KMS-11 (cell line): Measurements from ENCODE around the gene RAB15.

ENCODE experiments used
- H2AFZ ChIP-seq: fragments of 200-600 bp; sonication (generic); 2 replicates; pipeline ENCODE4 v1.6.1; 2016; ENCODE audit warnings: antibody characterized with exemption, mixed run types, low read depth
- H3K27ac ChIP-seq: fragments of 200-600 bp; sonication (generic); 2 replicates; pipeline ENCODE4 v1.6.1; 2016; ENCODE audit warnings: mild to moderate bottlenecking, mixed run types
- H3K27me3 ChIP-seq: fragments of 200-600 bp; sonication (generic); 2 replicates; pipeline ENCODE4 v1.6.1; 2017; ENCODE audit warnings: mild to moderate bottlenecking, low read depth, mixed run types, moderate library complexity; ENCODE audit not compliant: insufficient read depth
- H3K36me3 ChIP-seq: fragments of 200-600 bp; sonication (generic); 2 replicates; pipeline ENCODE4 v1.6.1; 2017; ENCODE audit warnings: mild to moderate bottlenecking, mixed run types; ENCODE audit not compliant: insufficient read depth
- H3K4me1 ChIP-seq: fragments of 200-600 bp; sonication (generic); 2 replicates; pipeline ENCODE4 v1.6.1; 2016; ENCODE audit warnings: mild to moderate bottlenecking, low read depth, mixed run types; ENCODE audit not compliant: poor library complexity, severe bottlenecking
- H3K4me2 ChIP-seq: fragments of 200-600 bp; sonication (generic); 2 replicates; pipeline ENCODE4 v1.7.0; 2016; ENCODE audit warnings: mild to moderate bottlenecking, mixed run types
- H3K4me3 ChIP-seq: fragments of 200-600 bp; sonication (generic); IDR thresholded peaks from 2 replicates; pipeline ENCODE4 v1.6.1; 2017; ENCODE audit warnings: low read depth, low read length, mixed read lengths; ENCODE audit not compliant: insufficient read depth
- H3K79me2 ChIP-seq: fragments of 200-600 bp; sonication (generic); 2 replicates; pipeline ENCODE4 v1.6.1; 2016; ENCODE audit warnings: low read depth, mixed run types; ENCODE audit not compliant: insufficient read depth
- H3K9ac ChIP-seq: fragments of 200-600 bp; sonication (generic); 2 replicates; pipeline ENCODE4 v1.6.1; 2016; ENCODE audit warnings: mild to moderate bottlenecking, mixed run types
- H4K20me1 ChIP-seq: fragments of 200-600 bp; sonication (generic); 2 replicates; pipeline ENCODE4 v1.6.1; 2016; ENCODE audit warnings: mild to moderate bottlenecking, mixed run types; ENCODE audit not compliant: insufficient read depth
- TF ChIP-seq, protein P1 (sequence below): fragments of 200-600 bp; sonication (generic); conservative IDR thresholded peaks from 2 replicates; pipeline ENCODE4 v1.6.1; 2017; ENCODE audit warnings: low read depth, mild to moderate bottlenecking, antibody characterized with exemption, low read length, moderate library complexity, mixed read lengths

Gene RAB15

DNA sequence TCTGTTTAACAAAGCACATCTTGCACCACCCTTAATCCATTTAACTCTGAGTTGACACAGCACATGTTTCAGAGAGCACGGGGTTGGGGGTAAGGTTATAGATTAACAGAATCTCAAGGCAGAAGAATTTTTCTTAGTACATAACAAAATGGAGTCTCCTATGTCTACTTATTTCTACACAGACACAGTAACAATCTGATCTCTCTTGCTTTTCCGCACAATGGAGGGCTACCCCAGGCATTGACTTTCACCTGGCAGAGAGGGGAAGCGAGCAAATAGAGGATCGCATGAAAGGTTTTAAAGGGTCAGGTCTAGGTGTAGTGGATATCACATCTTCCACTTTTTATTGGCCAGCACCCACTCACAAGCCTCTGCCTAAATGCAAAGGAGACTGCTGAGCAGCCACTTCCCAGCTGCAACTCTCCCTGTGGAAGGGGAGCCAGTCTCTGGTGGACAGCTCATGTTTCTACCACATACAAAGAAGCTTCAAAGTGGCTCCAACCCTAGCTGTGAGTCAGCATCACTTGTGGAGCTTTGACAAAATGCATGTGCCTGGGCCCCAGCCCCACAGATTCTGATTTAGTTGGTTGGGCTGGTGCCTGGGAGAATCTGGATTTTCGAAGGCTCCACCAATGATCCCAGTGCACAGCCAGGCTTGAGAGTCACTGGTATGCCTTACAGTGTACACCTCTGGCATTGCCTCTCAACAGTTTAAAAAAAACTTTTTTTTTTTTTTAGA, 7.4 kb upstream of the RAB15 start:
- Histone ChIP-seq H3K4me1 (no peaks in the 10 kb centered on the region), H3K4me2 (no peak overlapping the region), H3K27me3 (no peaks in the 10 kb centered on the region), H4K20me1 (no peaks in the 10 kb centered on the region), H3K27ac (no peak overlapping the region), H3K4me3 (no peak overlapping the region), H3K79me2 (no peaks in the 10 kb centered on the region), H2AFZ (no peak overlapping the region), H3K36me3 (no peaks in the 10 kb centered on the region), H3K9ac (no peak overlapping the region)
- TF ChIP-seq, protein P1, sequence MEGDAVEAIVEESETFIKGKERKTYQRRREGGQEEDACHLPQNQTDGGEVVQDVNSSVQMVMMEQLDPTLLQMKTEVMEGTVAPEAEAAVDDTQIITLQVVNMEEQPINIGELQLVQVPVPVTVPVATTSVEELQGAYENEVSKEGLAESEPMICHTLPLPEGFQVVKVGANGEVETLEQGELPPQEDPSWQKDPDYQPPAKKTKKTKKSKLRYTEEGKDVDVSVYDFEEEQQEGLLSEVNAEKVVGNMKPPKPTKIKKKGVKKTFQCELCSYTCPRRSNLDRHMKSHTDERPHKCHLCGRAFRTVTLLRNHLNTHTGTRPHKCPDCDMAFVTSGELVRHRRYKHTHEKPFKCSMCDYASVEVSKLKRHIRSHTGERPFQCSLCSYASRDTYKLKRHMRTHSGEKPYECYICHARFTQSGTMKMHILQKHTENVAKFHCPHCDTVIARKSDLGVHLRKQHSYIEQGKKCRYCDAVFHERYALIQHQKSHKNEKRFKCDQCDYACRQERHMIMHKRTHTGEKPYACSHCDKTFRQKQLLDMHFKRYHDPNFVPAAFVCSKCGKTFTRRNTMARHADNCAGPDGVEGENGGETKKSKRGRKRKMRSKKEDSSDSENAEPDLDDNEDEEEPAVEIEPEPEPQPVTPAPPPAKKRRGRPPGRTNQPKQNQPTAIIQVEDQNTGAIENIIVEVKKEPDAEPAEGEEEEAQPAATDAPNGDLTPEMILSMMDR: no peak

DNA sequence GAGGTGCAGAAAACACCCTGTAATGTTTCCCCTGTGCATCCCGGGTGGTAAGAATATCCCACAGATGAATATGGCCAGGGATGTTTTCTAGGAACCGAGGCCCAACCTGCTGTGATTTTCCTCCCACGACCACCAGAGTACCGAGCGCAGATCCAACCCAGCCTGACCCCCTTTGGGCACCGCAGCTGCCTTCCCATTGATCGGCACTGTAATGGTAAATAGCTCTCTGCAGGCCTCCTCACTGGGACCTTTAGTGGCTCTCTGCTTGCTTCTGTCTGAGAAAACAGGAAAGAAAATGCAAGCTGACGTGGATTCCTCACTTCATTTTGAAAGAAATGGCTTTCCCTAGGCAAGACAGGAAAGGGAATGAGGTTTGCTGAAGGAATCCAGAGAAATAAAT, 2.4 kb upstream of the RAB15 start:
- TF ChIP-seq, protein P1: no peak
- Histone ChIP-seq H3K9ac (no peak overlapping the region), H4K20me1 (no peaks in the 10 kb centered on the region), H3K79me2 (peaks cover 21% of the 10 kb centered on the region; the same call in 1 of the 2 replicates), H3K4me1 (peaks cover 20% of the 10 kb centered on the region), H3K4me3 (no peak overlapping the region), H3K27me3 (no peaks in the 10 kb centered on the region), H2AFZ (no peak overlapping the region), H3K27ac (no peak overlapping the region), H3K36me3 (no peaks in the 10 kb centered on the region), H3K4me2 (no peak overlapping the region)

DNA sequence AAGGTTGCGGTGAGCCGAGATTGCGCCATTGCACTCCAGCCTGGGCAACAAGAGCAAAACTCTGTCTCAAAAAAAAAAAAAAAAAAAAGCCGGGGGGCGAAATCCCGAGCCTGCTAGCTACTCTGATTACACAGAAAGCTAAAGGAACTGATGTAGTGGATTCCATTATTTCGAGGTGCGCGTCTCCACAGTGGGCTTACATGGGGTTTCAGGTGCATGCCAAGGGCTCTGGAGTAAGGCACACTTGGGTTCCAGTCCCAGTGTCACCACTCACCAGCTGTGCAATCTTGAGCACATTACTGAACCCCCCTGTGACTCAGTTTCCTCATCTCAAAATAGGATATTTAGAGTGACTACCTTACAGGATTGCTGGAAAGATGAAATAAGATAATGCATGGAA, 1.7 kb upstream of the RAB15 start:
- H3K4me3 ChIP-seq: no peak overlapping the region
- TF ChIP-seq, protein P1: no peak

DNA sequence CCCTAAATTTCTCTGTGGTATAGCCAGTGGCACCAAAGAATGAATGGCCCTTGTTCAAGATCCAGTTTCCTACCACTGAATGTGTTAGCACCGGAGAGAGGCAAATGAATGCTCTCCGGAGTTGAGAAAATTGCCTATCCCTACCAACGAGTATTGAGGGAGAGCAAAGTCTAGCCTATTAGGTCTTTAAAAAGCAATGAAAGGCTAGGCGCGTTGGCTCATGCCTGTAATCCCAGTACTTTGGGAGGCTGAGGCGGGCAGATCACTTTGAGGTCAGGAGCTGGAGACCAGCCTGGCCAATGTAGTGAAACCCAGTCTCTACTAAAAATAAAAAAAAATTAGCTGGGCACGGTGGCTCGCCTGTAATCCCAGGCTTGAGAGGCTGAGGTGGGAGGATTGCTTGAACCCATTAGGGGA, 898 bp upstream of the RAB15 start:
- Histone ChIP-seq H3K9ac (peak overlapping the region; percentile 76; the same call in 1 of the 2 replicates), H4K20me1 (no peaks in the 10 kb centered on the region), H3K79me2 (peaks cover 25% of the 10 kb centered on the region; the same call in 1 of the 2 replicates), H3K4me3 (no peak overlapping the region), H2AFZ (peak overlapping the region; percentile 75), H3K4me1 (peaks cover 35% of the 10 kb centered on the region), H3K36me3 (no peaks in the 10 kb centered on the region), H3K27ac (peak overlapping the region; percentile 39; the same call in 1 of the 2 replicates), H3K4me2 (peak overlapping the region; percentile 54; the same call in 1 of the 2 replicates), H3K27me3 (no peaks in the 10 kb centered on the region)
- TF ChIP-seq, protein P1: no peak

More for the DNA sequence above, 1.7 kb upstream of the RAB15 start:
- H3K36me3 ChIP-seq: no peaks in the 10 kb centered on the region
- H2AFZ ChIP-seq: no peak overlapping the region
- H4K20me1 ChIP-seq: no peaks in the 10 kb centered on the region
- H3K79me2 ChIP-seq: peaks cover 25% of the 10 kb centered on the region; the same call in 1 of the 2 replicates
- peaks cover 27% of the 10 kb centered on the region for H3K4me1 ChIP-seq
- no peak overlapping the region for H3K4me2 ChIP-seq
- no peaks in the 10 kb centered on the region for H3K27me3 ChIP-seq
- no peak overlapping the region for H3K27ac ChIP-seq
- H3K9ac ChIP-seq: no peak overlapping the region
